BJ (cell line): ENCODE data around the gene ZBTB44. TPM values are rescaled to one million over a fixed set of nuclear protein-coding genes. Genes with fewer than 3 reads are reported as not detected.

ENCODE experiments used
- CTCF ChIA-PET: fragments of 350-600 bp; formaldehyde crosslinking; extraction: SDS; loops from one replicate; lab custom pipeline; 2021; ENCODE audit warnings: antibody characterized with exemption, inconsistent platforms; lab: Yijun Ruan, JAX
- POLR2A ChIA-PET: fragments of 300-600 bp; sonication (Branson Sonifier 250); formaldehyde crosslinking; extraction: SDS; loops from one replicate; lab custom pipeline; 2021; ENCODE audit warnings: antibody characterized with exemption; lab: Charles Lee
- DNase-seq: peaks from one replicate; pipeline ENCODE4 v3.0.0-alpha.2; 2011; ENCODE audit warnings: low read depth
- H3K27me3 ChIP-seq: 2 replicates; pipeline ENCODE4 v1.6.0; 2011; ENCODE audit warnings: low read length; ENCODE audit not compliant: control insufficient read depth, insufficient read depth
- H3K36me3 ChIP-seq: 2 replicates; pipeline ENCODE4 v1.5.1; 2011; ENCODE audit warnings: low read length; ENCODE audit not compliant: control insufficient read depth, insufficient read depth
- H3K4me3 ChIP-seq: 2 replicates; pipeline ENCODE4 v1.5.1; 2011; ENCODE audit warnings: low read depth, mild to moderate bottlenecking, control low read depth, low read length
- CTCF ChIP-seq: IDR thresholded peaks from 2 replicates; pipeline ENCODE4 v1.5.1; 2011; ENCODE audit warnings: low read depth, mild to moderate bottlenecking, control low read depth, inconsistent platforms, low read length, moderate library complexity; ENCODE audit not compliant: insufficient read depth
- polyA plus RNA-seq: library from polyadenylated mRNA; depleted of rRNA; stranded (reverse); fragments of >200 nt; gene quantifications from 2 replicates; pipeline ENCODE4 v1.2.3, GENCODE V29; 2011

ZBTB44 gene
- polyA plus RNA-seq, 1 experiment, result 11.5 TPM

- no peak for TF ChIP-seq CTCF
- ChIA-PET CTCF (interaction anchor here (0.9 to 1.7 kb wide), 2 partner anchors 8 to 9 kb away, joined by 3 to 4 read pairs; no protein-coding TSS in a partner anchor), POLR2A (no interaction called here)
- no peaks in the 10 kb centered on the region for H3K36me3 ChIP-seq
- H3K27me3 ChIP-seq, result peaks cover 4% of the 10 kb centered on the region; the same call in 1 of the 2 replicates
- H3K4me3 ChIP-seq, result no peak overlapping the region
- no peak for DNase-seq
These were observed 121.9 kb downstream of the ZBTB44 start for GRCh38 chr11:130192845-130193267.

- ChIA-PET POLR2A (no interaction called here), CTCF (no interaction called here)
- peaks cover 4% of the 10 kb centered on the region; the same call in 1 of the 2 replicates for H3K27me3 ChIP-seq
- no peak for TF ChIP-seq CTCF
- no peaks in the 10 kb centered on the region for H3K36me3 ChIP-seq
- no peak overlapping the region for H3K4me3 ChIP-seq
- no peak for DNase-seq
These were observed 122.8 kb downstream of the ZBTB44 start for GRCh38 chr11:130191896-130192295.

- H3K36me3 ChIP-seq, result no peaks in the 10 kb centered on the region
- H3K27me3 ChIP-seq, result peaks cover 4% of the 10 kb centered on the region; the same call in 1 of the 2 replicates
- ChIA-PET POLR2A (no interaction called here), CTCF (no interaction called here)
- H3K4me3 ChIP-seq, result no peak overlapping the region
- no peak for TF ChIP-seq CTCF
- no peak for DNase-seq
These were observed 124.3 kb downstream of the ZBTB44 start for GRCh38 chr11:130190371-130190881.

- ChIA-PET CTCF (no interaction called here), POLR2A (no interaction called here)
- Histone ChIP-seq H3K27me3 (peaks cover 2% of the 10 kb centered on the region; the same call in 1 of the 2 replicates), H3K4me3 (no peak overlapping the region), H3K36me3 (no peaks in the 10 kb centered on the region)
- no peak for DNase-seq
- TF ChIP-seq CTCF, result no peak
These were observed 125.1 kb downstream of the ZBTB44 start for GRCh38 chr11:130189492-130190210.

GRCh38 chr11:130188585-130189347, 126.0 kb downstream of the ZBTB44 start:
- H3K36me3 ChIP-seq, result no peaks in the 10 kb centered on the region
- DNase-seq, result no peak
- H3K27me3 ChIP-seq, result peaks cover 2% of the 10 kb centered on the region; the same call in 1 of the 2 replicates
- H3K4me3 ChIP-seq, result no peak overlapping the region
- ChIA-PET POLR2A (no interaction called here), CTCF (no interaction called here)
- no peak for TF ChIP-seq CTCF
